Central memory CD8-positive, alpha-beta T cell (primary cell): ENCODE measurements around the gene CHST11.
A peak's percentile ranks its signal among the peaks of the same experiment; 100 is the strongest.

Experiments used
- ATAC-seq: fragments of 150-1000 bp; cut with Tn5 transposase; replicated peaks from 2 replicates; pipeline ENCODE4 v1.10.0; 2022; ENCODE audit warnings: mild to moderate bottlenecking, moderate FRiP score, moderate number of reproducible peaks; ENCODE audit not compliant: poor library complexity, severe bottlenecking; ENCODE audit errors: extremely low read depth
- DNase-seq, 2 donors: peaks; one replicate each; pipeline ENCODE4 v3.0.0; 2021; ENCODE audit warnings: low spot score in 2 of 2
- H3K27ac Mint-ChIP-seq: one replicate; pipeline ENCODE4 v1.8.0; 2022; ENCODE audit warnings: low read depth, mild to moderate bottlenecking, moderate library complexity, mixed read lengths
- H3K27me3 Mint-ChIP-seq: one replicate; pipeline ENCODE4 v1.8.0; 2022; ENCODE audit warnings: mixed read lengths
- H3K36me3 Mint-ChIP-seq: one replicate; pipeline ENCODE4 v1.8.0; 2022; ENCODE audit warnings: mild to moderate bottlenecking, moderate library complexity, mixed read lengths; ENCODE audit not compliant: insufficient read depth
- H3K4me1 Mint-ChIP-seq: one replicate; pipeline ENCODE4 v1.8.0; 2022; ENCODE audit warnings: mixed read lengths
- H3K4me3 Mint-ChIP-seq: one replicate; pipeline ENCODE4 v1.8.0; 2022; ENCODE audit warnings: mild to moderate bottlenecking, moderate library complexity, mixed read lengths
- H3K9me3 Mint-ChIP-seq: one replicate; pipeline ENCODE4 v1.8.0; 2022; ENCODE audit warnings: mixed read lengths

Gene CHST11

GRCh38 chr12:104505095-104505818, 48.5 kb downstream of the CHST11 start:
- H3K9me3 Mint-ChIP-seq: no peaks in the 10 kb centered on the region
- peaks cover 16% of the 10 kb centered on the region for H3K36me3 Mint-ChIP-seq
- DNase-seq (no peak), ATAC-seq (no peak)
- H3K27ac Mint-ChIP-seq: no peak overlapping the region
- no peak overlapping the region for H3K4me3 Mint-ChIP-seq
- peaks cover 93% of the 10 kb centered on the region for H3K4me1 Mint-ChIP-seq
- no peaks in the 10 kb centered on the region for H3K27me3 Mint-ChIP-seq

GRCh38 chr12:104506676-104507401, 50.1 kb downstream of the CHST11 start:
- H3K4me1 Mint-ChIP-seq: peaks cover 97% of the 10 kb centered on the region
- H3K9me3 Mint-ChIP-seq: no peaks in the 10 kb centered on the region
- DNase-seq: no peak
- no peak for ATAC-seq
- H3K27ac Mint-ChIP-seq: no peak overlapping the region
- no peaks in the 10 kb centered on the region for H3K27me3 Mint-ChIP-seq
- H3K4me3 Mint-ChIP-seq: no peak overlapping the region
- H3K36me3 Mint-ChIP-seq: peaks cover 15% of the 10 kb centered on the region

- Mint-ChIP-seq H3K4me3 (no peak overlapping the region), H3K9me3 (no peaks in the 10 kb centered on the region), H3K36me3 (peaks cover 10% of the 10 kb centered on the region), H3K4me1 (peaks cover 94% of the 10 kb centered on the region), H3K27ac (peak overlapping the region; percentile 47), H3K27me3 (no peaks in the 10 kb centered on the region)
- no peak for ATAC-seq
- DNase-seq: no peak
These were observed 50.9 kb downstream of the CHST11 start for GRCh38 chr12:104507672-104508071.

GRCh38 chr12:104508752-104509446, 52.2 kb downstream of the CHST11 start:
- H3K27ac Mint-ChIP-seq: peak overlapping the region; percentile 29
- H3K4me1 Mint-ChIP-seq: peaks cover 88% of the 10 kb centered on the region
- peak; percentile 32 for ATAC-seq

GRCh38 chr12:104510145-104510872, 53.6 kb downstream of the CHST11 start:
- DNase-seq (no peak), ATAC-seq (no peak)
- peaks cover 6% of the 10 kb centered on the region for H3K36me3 Mint-ChIP-seq
- H3K4me3 Mint-ChIP-seq: peak overlapping the region; percentile 19
- H3K4me1 Mint-ChIP-seq: peaks cover 88% of the 10 kb centered on the region
- H3K27ac Mint-ChIP-seq: no peak overlapping the region
- no peaks in the 10 kb centered on the region for H3K27me3 Mint-ChIP-seq
- no peaks in the 10 kb centered on the region for H3K9me3 Mint-ChIP-seq

More at GRCh38 chr12:104508752-104509446, 52.2 kb downstream of the CHST11 start:
- H3K36me3 Mint-ChIP-seq: peaks cover 6% of the 10 kb centered on the region
- H3K27me3 Mint-ChIP-seq: no peaks in the 10 kb centered on the region
- no peaks in the 10 kb centered on the region for H3K9me3 Mint-ChIP-seq
- no peak for DNase-seq
- peak overlapping the region; percentile 27 for H3K4me3 Mint-ChIP-seq

- Mint-ChIP-seq H3K27me3 (no peaks in the 10 kb centered on the region), H3K4me3 (peak overlapping the region; percentile 19), H3K9me3 (no peaks in the 10 kb centered on the region), H3K4me1 (peaks cover 88% of the 10 kb centered on the region), H3K36me3 (peaks cover 6% of the 10 kb centered on the region), H3K27ac (no peak overlapping the region)
- no peak for ATAC-seq
- no peak for DNase-seq
These were observed 54.2 kb downstream of the CHST11 start for GRCh38 chr12:104510873-104511440.

- no peak for ATAC-seq
- Mint-ChIP-seq H3K27me3 (no peaks in the 10 kb centered on the region), H3K4me3 (no peak overlapping the region), H3K9me3 (no peaks in the 10 kb centered on the region), H3K4me1 (peaks cover 86% of the 10 kb centered on the region), H3K36me3 (peaks cover 3% of the 10 kb centered on the region), H3K27ac (no peak overlapping the region)
- DNase-seq: no peak
These were observed 56.9 kb downstream of the CHST11 start for GRCh38 chr12:104513681-104514080.

GRCh38 chr12:104514092-104514810, 57.5 kb downstream of the CHST11 start:
- Mint-ChIP-seq H3K36me3 (peaks cover 1% of the 10 kb centered on the region), H3K9me3 (no peaks in the 10 kb centered on the region), H3K4me1 (peaks cover 86% of the 10 kb centered on the region), H3K27ac (peak overlapping the region; percentile 35), H3K27me3 (no peaks in the 10 kb centered on the region), H3K4me3 (no peak overlapping the region)
- ATAC-seq: no peak
- no peak for DNase-seq

- no peaks in the 10 kb centered on the region for H3K9me3 Mint-ChIP-seq
- no peaks in the 10 kb centered on the region for H3K27me3 Mint-ChIP-seq
- H3K36me3 Mint-ChIP-seq: peaks cover 3% of the 10 kb centered on the region
- peaks cover 80% of the 10 kb centered on the region for H3K4me1 Mint-ChIP-seq
- DNase-seq (no peak), ATAC-seq (no peak)
- no peak overlapping the region for H3K4me3 Mint-ChIP-seq
- no peak overlapping the region for H3K27ac Mint-ChIP-seq
These were observed 59.2 kb downstream of the CHST11 start for GRCh38 chr12:104515899-104516298.

- Mint-ChIP-seq H3K4me3 (no peak overlapping the region), H3K27me3 (no peaks in the 10 kb centered on the region), H3K9me3 (no peaks in the 10 kb centered on the region), H3K27ac (no peak overlapping the region), H3K4me1 (peaks cover 82% of the 10 kb centered on the region), H3K36me3 (peaks cover 3% of the 10 kb centered on the region)
- ATAC-seq: no peak
- DNase-seq: no peak
These were observed 60.1 kb downstream of the CHST11 start for GRCh38 chr12:104516821-104517220.

GRCh38 chr12:104517880-104518279, 61.1 kb downstream of the CHST11 start:
- no peak for DNase-seq
- H3K9me3 Mint-ChIP-seq: no peaks in the 10 kb centered on the region
- no peaks in the 10 kb centered on the region for H3K27me3 Mint-ChIP-seq
- no peak for ATAC-seq
- H3K4me3 Mint-ChIP-seq: no peak overlapping the region
- peak overlapping the region; percentile 76 for H3K27ac Mint-ChIP-seq
- peaks cover 3% of the 10 kb centered on the region for H3K36me3 Mint-ChIP-seq
- H3K4me1 Mint-ChIP-seq: peaks cover 84% of the 10 kb centered on the region
